Chondrocyte (in vitro differentiated cells): ENCODE data around the gene RUNX2. TPM values are rescaled to one million over a fixed set of nuclear protein-coding genes. Genes with fewer than 3 reads are reported as not detected.

ENCODE experiments used
- DNase-seq: peaks from one replicate; pipeline ENCODE4 v3.0.0; 2021; ENCODE audit warnings: mixed read lengths, low spot score
- H3K27ac Mint-ChIP-seq: one replicate; pipeline ENCODE4 v1.8.0; 2021; ENCODE audit warnings: mild to moderate bottlenecking, moderate library complexity, mixed read lengths; ENCODE audit not compliant: unreplicated experiment
- H3K27me3 Mint-ChIP-seq: 2 replicates; pipeline ENCODE4 v1.8.0; 2021; ENCODE audit warnings: low read depth, mixed read lengths
- H3K36me3 Mint-ChIP-seq: 2 replicates; pipeline ENCODE4 v1.8.0; 2021; ENCODE audit warnings: low read depth, mixed read lengths
- H3K4me1 Mint-ChIP-seq: 2 replicates; pipeline ENCODE4 v1.8.0; 2021; ENCODE audit warnings: low read depth, mild to moderate bottlenecking, mixed read lengths
- H3K4me3 Mint-ChIP-seq: one replicate; pipeline ENCODE4 v1.8.0; 2021; ENCODE audit warnings: mild to moderate bottlenecking, moderate library complexity, mixed read lengths; ENCODE audit not compliant: unreplicated experiment
- H3K9me3 Mint-ChIP-seq: 2 replicates; pipeline ENCODE4 v1.8.0; 2021; ENCODE audit warnings: low read depth, mixed read lengths
- total RNA-seq: library from RNA; stranded (reverse); gene quantifications from 3 replicates; pipeline ENCODE4 v1.2.1, GENCODE V29; 2021
- TF ChIP-seq, protein P1 (sequence below): fragments of 200-600 bp; sonication (generic); IDR thresholded peaks from 2 replicates; pipeline ENCODE4 v1.5.0; 2021; ENCODE audit warnings: antibody characterized with exemption, mild to moderate bottlenecking, moderate library complexity

The RUNX2 gene
- total RNA-seq, 1 donor from 2014 or later: 12.2 TPM

DNA sequence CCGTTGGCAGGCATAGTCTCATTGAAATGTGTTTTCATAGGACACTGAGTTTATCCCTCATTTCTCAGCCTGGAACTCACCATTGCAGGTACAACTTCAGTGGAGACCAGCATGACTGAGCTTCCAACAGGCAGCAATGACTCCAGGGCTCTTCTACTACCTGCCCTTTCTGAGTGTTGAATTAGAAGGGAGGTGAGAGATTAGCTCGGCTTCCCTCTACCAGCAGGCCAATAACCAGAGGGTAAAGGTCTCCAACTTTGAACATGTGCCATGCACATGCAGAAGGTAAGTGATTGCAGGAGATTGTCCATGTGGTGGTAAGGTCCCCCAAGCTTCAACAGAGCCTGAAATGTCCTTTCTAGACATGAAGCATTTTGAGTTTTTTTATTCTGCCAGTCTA, 283.4 kb downstream of the RUNX2 start:
- Mint-ChIP-seq H3K27ac (no peak overlapping the region), H3K4me3 (no peak overlapping the region), H3K4me1 (peaks cover 26% of the 10 kb centered on the region), H3K36me3 (no peaks in the 10 kb centered on the region), H3K27me3 (no peaks in the 10 kb centered on the region), H3K9me3 (no peaks in the 10 kb centered on the region)
- TF ChIP-seq, protein P1, sequence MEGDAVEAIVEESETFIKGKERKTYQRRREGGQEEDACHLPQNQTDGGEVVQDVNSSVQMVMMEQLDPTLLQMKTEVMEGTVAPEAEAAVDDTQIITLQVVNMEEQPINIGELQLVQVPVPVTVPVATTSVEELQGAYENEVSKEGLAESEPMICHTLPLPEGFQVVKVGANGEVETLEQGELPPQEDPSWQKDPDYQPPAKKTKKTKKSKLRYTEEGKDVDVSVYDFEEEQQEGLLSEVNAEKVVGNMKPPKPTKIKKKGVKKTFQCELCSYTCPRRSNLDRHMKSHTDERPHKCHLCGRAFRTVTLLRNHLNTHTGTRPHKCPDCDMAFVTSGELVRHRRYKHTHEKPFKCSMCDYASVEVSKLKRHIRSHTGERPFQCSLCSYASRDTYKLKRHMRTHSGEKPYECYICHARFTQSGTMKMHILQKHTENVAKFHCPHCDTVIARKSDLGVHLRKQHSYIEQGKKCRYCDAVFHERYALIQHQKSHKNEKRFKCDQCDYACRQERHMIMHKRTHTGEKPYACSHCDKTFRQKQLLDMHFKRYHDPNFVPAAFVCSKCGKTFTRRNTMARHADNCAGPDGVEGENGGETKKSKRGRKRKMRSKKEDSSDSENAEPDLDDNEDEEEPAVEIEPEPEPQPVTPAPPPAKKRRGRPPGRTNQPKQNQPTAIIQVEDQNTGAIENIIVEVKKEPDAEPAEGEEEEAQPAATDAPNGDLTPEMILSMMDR: no peak
- no peak for DNase-seq

DNA sequence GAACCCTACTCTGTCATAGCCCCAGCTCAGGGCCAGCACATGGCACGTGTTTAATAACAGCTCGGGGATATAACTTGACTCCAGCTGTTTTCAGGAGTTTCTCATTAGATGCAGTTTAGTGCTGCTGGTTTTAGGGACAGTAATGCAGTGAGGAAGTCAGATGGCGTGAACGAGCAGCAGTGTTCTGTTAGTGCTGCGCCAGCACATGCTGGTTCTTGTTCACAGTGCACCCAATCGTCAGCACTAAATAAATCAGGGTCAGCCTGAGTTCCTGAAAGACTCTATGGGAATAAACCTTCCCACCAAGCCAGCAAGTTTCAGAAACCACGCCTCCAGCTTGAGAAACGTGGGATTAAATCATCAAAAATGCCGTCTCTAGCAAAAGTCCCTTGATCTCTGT, 285.5 kb downstream of the RUNX2 start:
- DNase-seq: no peak
- Mint-ChIP-seq H3K4me3 (no peak overlapping the region), H3K27ac (no peak overlapping the region), H3K27me3 (no peaks in the 10 kb centered on the region), H3K4me1 (peaks cover 19% of the 10 kb centered on the region), H3K9me3 (no peaks in the 10 kb centered on the region), H3K36me3 (no peaks in the 10 kb centered on the region)
- TF ChIP-seq, protein P1: no peak

DNA sequence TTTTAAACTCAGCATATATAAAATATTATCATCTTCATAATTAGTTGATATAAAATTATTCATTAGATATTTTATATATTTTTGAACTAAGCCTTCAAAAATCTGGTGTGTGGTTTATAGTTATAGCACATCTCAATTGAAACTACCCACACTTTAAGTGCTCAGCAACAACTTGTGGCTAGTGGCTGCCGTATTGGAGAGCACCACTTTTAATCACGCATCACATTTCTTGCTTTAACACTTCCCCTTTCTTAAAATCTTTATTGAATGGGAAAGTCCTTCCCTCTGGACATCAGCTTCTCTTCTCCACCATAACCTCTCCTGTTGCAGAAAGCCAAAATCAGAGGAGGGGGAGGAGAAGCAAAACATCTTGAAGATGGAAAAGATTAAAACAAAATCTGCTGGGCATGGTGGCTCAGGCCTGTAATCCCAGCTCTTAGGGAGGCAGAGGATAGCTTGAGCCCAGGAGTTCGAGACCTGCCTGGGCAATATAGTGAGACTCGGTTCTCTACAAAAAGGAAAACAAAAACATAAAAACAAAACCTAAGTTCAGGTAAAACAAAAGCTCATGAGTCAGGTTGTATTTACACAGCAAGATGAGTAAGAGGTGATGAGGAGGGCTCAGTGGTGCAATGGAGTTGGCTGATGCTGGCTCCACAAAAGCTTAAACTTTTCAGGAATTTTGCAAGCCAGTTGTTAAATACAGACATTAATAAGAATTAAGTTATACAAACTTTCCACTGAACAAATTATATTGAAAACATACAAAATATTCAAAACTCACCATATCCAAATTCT, 286.6 kb downstream of the RUNX2 start:
- no peak overlapping the region for H3K4me3 Mint-ChIP-seq
- TF ChIP-seq, protein P1: no peak
- H3K4me1 Mint-ChIP-seq: peaks cover 13% of the 10 kb centered on the region
- H3K27ac Mint-ChIP-seq: no peak overlapping the region
- H3K9me3 Mint-ChIP-seq: no peaks in the 10 kb centered on the region
- H3K36me3 Mint-ChIP-seq: no peaks in the 10 kb centered on the region
- no peaks in the 10 kb centered on the region for H3K27me3 Mint-ChIP-seq
- no peak for DNase-seq

DNA sequence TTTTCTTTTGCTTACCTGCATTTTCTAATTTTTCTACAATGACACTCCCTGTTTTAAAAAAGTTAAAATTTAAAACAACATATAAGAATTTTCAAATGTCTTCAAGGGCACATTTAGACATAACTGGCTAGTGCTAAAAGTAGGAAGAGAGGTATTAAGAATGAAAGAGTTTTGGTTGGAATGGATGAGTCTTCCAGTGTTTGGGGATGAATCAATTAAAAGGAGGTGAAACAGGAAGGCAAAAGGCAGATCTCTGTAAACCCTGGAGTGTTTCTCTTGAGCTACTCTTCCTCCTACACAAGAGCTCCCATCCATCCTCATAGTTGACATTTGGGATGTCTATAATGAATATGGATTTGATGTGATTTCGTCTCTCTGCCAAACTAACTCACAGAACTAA, 288.1 kb downstream of the RUNX2 start:
- Mint-ChIP-seq H3K4me1 (peaks cover 19% of the 10 kb centered on the region), H3K9me3 (no peaks in the 10 kb centered on the region), H3K27me3 (no peaks in the 10 kb centered on the region), H3K4me3 (no peak overlapping the region), H3K27ac (no peak overlapping the region), H3K36me3 (no peaks in the 10 kb centered on the region)
- TF ChIP-seq, protein P1: no peak
- no peak for DNase-seq

DNA sequence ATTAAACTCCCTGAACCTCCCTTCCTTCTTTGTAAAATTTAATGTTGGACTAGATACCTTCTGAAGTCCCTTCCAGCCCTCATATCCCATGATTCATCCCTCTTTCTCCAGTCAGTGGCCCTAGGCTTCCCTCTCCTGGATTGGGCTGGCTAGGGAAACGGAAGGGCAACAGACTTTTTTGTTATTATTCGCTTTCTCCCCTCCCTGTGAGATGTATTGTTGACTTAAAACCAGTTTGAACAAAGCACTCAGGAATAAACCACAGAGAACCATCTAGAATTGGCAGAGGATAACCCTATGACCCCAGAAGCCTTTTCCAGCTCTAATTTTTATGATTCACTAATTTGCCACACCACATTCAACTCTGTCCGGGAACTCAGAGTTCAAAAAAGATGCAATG, 289.3 kb downstream of the RUNX2 start:
- no peak overlapping the region for H3K27ac Mint-ChIP-seq

More for the DNA sequence above, 289.3 kb downstream of the RUNX2 start:
- H3K27me3 Mint-ChIP-seq: no peaks in the 10 kb centered on the region
- DNase-seq: no peak
- H3K36me3 Mint-ChIP-seq: no peaks in the 10 kb centered on the region
- TF ChIP-seq, protein P1: peak; percentile 35
- peaks cover 19% of the 10 kb centered on the region for H3K4me1 Mint-ChIP-seq
- no peak overlapping the region for H3K4me3 Mint-ChIP-seq
- no peaks in the 10 kb centered on the region for H3K9me3 Mint-ChIP-seq
